HG02759 (cell line): ENCODE measurements around the gene TBXAS1.

Experiments
- ATAC-seq: cut with Tn5 transposase; IDR thresholded peaks from one replicate; pipeline ENCODE4 v1.9.1; 2021; ENCODE audit warnings: mild to moderate bottlenecking, moderate library complexity; ENCODE audit not compliant: unreplicated experiment

Gene TBXAS1

GRCh38 chr7:139853506-139854123, 24.6 kb downstream of the TBXAS1 start:
- ATAC-seq: no peak

GRCh38 chr7:139854124-139854511, 25.1 kb downstream of the TBXAS1 start:
- no peak for ATAC-seq

GRCh38 chr7:139854803-139855497, 25.9 kb downstream of the TBXAS1 start:
- ATAC-seq: peak; percentile 28

- ATAC-seq: peak; percentile 89
These were observed 26.6 kb downstream of the TBXAS1 start for GRCh38 chr7:139855498-139856270.

- ATAC-seq: no peak
These were observed 28.7 kb downstream of the TBXAS1 start for GRCh38 chr7:139857791-139858190.

- ATAC-seq: no peak
These were observed 31.2 kb downstream of the TBXAS1 start for GRCh38 chr7:139860090-139860775.

- no peak for ATAC-seq
These were observed 32.7 kb downstream of the TBXAS1 start for GRCh38 chr7:139861803-139862202.

GRCh38 chr7:139866047-139866837, 37.2 kb downstream of the TBXAS1 start:
- ATAC-seq: no peak

- ATAC-seq: no peak
These were observed 38.8 kb downstream of the TBXAS1 start for GRCh38 chr7:139867847-139868246.

- no peak for ATAC-seq
These were observed 40.8 kb downstream of the TBXAS1 start for GRCh38 chr7:139869886-139870285.

GRCh38 chr7:139870380-139870779, 41.3 kb downstream of the TBXAS1 start:
- ATAC-seq: no peak

- ATAC-seq: no peak
These were observed 42.3 kb downstream of the TBXAS1 start for GRCh38 chr7:139871331-139871730.

- no peak for ATAC-seq
These were observed 42.8 kb downstream of the TBXAS1 start for GRCh38 chr7:139871820-139872219.

GRCh38 chr7:139873593-139874301, 44.7 kb downstream of the TBXAS1 start:
- no peak for ATAC-seq

- ATAC-seq: no peak
These were observed 45.2 kb downstream of the TBXAS1 start for GRCh38 chr7:139874302-139874629.

GRCh38 chr7:139875821-139876241, 46.8 kb downstream of the TBXAS1 start:
- peak; percentile 64 for ATAC-seq

- no peak for ATAC-seq
These were observed 47.7 kb downstream of the TBXAS1 start for GRCh38 chr7:139876622-139877283.

- ATAC-seq: no peak
These were observed 54.8 kb downstream of the TBXAS1 start for GRCh38 chr7:139883814-139884213.

- no peak for ATAC-seq
These were observed 55.4 kb downstream of the TBXAS1 start for GRCh38 chr7:139884441-139884840.
